Osteoblast (primary cell): Measurements from ENCODE around the gene ATRIP. TPM values are rescaled to one million over a fixed set of nuclear protein-coding genes. Genes with fewer than 3 reads are reported as not detected.
A peak's percentile ranks its signal among the peaks of the same experiment; 100 is the strongest.

Source experiments
- DNase-seq: peaks from one replicate; pipeline ENCODE4 v3.0.0; 2011; ENCODE audit warnings: low spot score, mixed read lengths; ENCODE audit not compliant: insufficient read length; ENCODE audit errors: missing footprints
- H2AFZ ChIP-seq: 2 replicates; pipeline ENCODE4 v1.6.0; 2011; ENCODE audit warnings: mild to moderate bottlenecking, low read length
- H3K27ac ChIP-seq: 2 replicates; pipeline ENCODE4 v1.5.1; 2011; ENCODE audit warnings: mild to moderate bottlenecking, low read depth, low read length, moderate library complexity
- H3K27me3 ChIP-seq: 2 replicates; pipeline ENCODE4 v1.6.0; 2012; ENCODE audit warnings: mild to moderate bottlenecking, control low read depth, inconsistent platforms, low read length, moderate library complexity; ENCODE audit not compliant: insufficient read depth
- H3K36me3 ChIP-seq: 2 replicates; pipeline ENCODE4 v1.5.1; 2011; ENCODE audit warnings: mild to moderate bottlenecking, low read length, control low read depth, moderate library complexity; ENCODE audit not compliant: insufficient read depth
- H3K4me1 ChIP-seq: 2 replicates; pipeline ENCODE4 v1.5.1; 2011; ENCODE audit warnings: mild to moderate bottlenecking, low read length, control low read depth, moderate library complexity; ENCODE audit not compliant: insufficient read depth
- H3K4me2 ChIP-seq: 2 replicates; pipeline ENCODE4 v1.6.0; 2011; ENCODE audit warnings: mild to moderate bottlenecking, low read length; ENCODE audit not compliant: insufficient read depth
- H3K4me3 ChIP-seq: fragments of 200-600 bp; sonication (generic); 3 replicates; pipeline ENCODE4 v1.5.1; 2012; ENCODE audit warnings: mild to moderate bottlenecking, low read length, inconsistent platforms; ENCODE audit not compliant: insufficient read depth
- H3K79me2 ChIP-seq: 2 replicates; pipeline ENCODE4 v1.6.0; 2012; ENCODE audit warnings: mild to moderate bottlenecking, low read length, control low read depth, inconsistent platforms; ENCODE audit not compliant: insufficient read depth
- H3K9me3 ChIP-seq: 2 replicates; pipeline ENCODE4 v1.5.1; 2011; ENCODE audit warnings: low read depth, low read length, control low read depth
- H4K20me1 ChIP-seq: 2 replicates; pipeline ENCODE4 v1.6.0; 2012; ENCODE audit warnings: mild to moderate bottlenecking, low read length, control low read depth; ENCODE audit not compliant: insufficient read depth
- total RNA-seq: library from RNA; depleted of rRNA; stranded (reverse); fragments of >200 nt; gene quantifications from 2 replicates; pipeline ENCODE4 v1.2.3, GENCODE V29; 2012
- TF ChIP-seq, protein P1 (sequence below): IDR thresholded peaks from 2 replicates; pipeline ENCODE4 v1.5.1; 2011; ENCODE audit warnings: mild to moderate bottlenecking, low read depth, low read length, moderate library complexity; ENCODE audit errors: extremely low read depth

ATRIP gene
- total RNA-seq, 1 donor, result 5.1 TPM

DNA sequence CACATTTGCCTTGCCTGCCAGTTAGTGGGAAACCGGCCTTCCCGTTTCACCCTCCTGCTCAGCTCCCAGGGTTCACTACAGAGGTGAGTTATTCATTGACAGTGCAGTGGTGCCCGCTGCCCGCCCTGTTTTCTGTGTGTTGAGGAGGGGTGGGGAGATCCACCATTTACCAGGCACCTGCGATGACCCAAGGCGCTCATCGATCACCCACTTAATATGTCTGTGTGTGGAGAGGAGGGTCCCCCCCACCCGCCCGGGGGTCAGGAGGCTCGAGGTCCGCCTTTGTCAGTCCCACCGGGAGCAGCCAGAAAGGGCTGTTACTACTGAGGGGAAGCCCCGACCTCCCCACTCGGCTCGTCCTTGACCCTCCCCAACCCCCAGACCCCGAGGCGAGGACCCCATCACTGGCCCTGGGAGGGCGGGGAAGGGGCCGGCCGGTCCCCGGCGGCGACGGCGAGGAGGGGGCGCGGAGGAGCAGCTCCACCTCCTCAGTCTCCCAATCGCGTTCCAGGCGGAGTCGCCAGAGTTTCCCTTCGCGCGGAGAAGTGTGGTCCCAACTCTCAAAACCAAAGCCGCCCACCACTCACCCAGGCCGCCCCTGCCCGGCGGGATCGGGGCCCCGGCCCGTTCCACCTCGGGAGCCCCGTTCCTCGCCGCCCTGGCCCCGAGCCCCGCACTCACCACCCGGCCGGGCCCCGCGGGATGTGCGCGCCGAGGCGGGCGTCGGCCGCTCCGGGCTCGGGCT lies 17.8 kb upstream of the ATRIP start:
- Histone ChIP-seq H3K27ac (no peak overlapping the region), H3K4me1 (peaks cover 20% of the 10 kb centered on the region), H3K27me3 (peaks cover 12% of the 10 kb centered on the region), H3K36me3 (peaks cover 16% of the 10 kb centered on the region), H3K9me3 (no peaks in the 10 kb centered on the region), H2AFZ (no peak overlapping the region), H4K20me1 (peaks cover 12% of the 10 kb centered on the region), H3K4me3 (peak overlapping the region; percentile 75), H3K4me2 (peak overlapping the region; percentile 88), H3K79me2 (no peaks in the 10 kb centered on the region)
- TF ChIP-seq, protein P1, sequence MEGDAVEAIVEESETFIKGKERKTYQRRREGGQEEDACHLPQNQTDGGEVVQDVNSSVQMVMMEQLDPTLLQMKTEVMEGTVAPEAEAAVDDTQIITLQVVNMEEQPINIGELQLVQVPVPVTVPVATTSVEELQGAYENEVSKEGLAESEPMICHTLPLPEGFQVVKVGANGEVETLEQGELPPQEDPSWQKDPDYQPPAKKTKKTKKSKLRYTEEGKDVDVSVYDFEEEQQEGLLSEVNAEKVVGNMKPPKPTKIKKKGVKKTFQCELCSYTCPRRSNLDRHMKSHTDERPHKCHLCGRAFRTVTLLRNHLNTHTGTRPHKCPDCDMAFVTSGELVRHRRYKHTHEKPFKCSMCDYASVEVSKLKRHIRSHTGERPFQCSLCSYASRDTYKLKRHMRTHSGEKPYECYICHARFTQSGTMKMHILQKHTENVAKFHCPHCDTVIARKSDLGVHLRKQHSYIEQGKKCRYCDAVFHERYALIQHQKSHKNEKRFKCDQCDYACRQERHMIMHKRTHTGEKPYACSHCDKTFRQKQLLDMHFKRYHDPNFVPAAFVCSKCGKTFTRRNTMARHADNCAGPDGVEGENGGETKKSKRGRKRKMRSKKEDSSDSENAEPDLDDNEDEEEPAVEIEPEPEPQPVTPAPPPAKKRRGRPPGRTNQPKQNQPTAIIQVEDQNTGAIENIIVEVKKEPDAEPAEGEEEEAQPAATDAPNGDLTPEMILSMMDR, result no peak
- DNase-seq, result peak; percentile 93

DNA sequence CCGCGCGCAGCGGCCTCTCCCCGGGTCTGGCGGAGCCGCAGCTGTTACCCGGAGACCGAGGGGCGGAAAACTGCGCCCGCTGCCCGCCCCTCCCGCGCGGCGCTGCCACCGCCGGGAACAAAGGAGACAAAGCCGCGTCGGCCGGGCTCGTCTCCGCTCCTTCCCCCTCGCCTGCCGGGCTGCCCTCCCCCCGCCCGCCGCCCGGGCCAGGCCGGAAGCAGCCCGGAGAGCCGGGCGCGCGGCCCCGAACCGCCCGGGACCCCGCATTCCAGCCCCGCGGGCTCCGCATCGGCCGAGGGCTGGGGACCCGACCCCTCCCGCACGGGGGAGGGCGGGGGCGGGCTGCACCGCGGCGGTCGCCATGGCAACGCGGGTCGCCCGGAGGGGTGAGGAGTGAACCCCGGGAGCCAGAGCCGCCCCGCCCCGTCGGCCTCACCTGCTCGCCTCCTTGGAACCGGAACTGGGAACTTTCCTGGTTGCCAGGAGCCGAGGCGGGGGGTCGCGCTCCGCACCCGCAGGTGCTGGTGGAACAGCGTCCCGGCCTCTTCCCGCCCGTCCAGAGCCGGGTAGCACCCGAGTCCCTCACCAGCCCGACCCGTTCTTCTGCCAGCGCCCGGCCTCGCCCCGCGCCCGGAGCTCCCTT lies 17.1 kb upstream of the ATRIP start:
- H3K4me2 ChIP-seq, result peak overlapping the region; percentile 88
- H3K27ac ChIP-seq, result no peak overlapping the region
- TF ChIP-seq, protein P1, result no peak

DNA sequence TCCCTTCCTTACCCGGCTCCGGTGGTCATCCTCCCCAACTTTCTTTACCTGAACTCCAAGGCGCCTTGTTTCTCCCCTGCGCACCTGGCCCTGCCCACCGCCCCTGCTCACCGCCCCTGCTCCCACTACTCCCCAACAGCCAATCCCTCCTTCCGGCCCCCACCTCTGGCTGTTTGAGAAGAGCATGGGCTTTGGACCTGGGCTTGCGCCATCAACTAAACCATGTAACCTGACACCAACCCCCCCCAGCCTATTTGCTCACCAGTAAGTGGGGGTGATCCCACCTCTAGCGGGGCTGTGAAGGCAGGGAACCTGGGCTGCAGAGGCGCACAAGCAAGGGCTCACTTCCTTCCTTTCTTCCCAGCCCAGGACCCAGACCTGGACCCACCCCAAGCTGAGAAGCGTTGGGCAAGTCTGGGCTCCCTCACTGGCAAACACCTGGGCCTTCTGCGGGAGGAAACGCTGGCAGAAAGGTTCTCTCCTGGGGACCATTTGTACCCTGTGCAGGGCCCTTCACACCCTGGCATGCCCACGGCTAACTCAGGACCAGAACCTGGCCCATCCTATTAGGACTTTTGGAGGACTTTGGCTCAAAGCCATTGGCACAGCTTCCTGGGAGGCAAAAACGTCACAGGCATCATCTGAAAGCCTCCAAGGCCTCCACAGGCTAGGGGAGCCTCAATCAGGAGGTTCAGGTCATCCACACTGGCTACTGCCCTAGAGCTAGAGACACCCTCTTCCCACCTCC lies 16.4 kb upstream of the ATRIP start, which contains the start of gene PLXNB1:
TSS of gene PLXNB1 (minus strand) at position 127 of the 748 bp plus-strand sequence. CDS start 5,475 bp downstream, outside the sequence.
- H3K27me3 ChIP-seq, result peaks cover 12% of the 10 kb centered on the region
- peaks cover 24% of the 10 kb centered on the region for H3K4me1 ChIP-seq
- TF ChIP-seq, protein P1, result no peak
- H3K9me3 ChIP-seq, result no peaks in the 10 kb centered on the region
- peaks cover 1% of the 10 kb centered on the region for H3K79me2 ChIP-seq
- DNase-seq, result peak; percentile 89
- peak within 1 kb of the TSS; percentile 88 for H3K4me2 ChIP-seq
- H3K27ac ChIP-seq, result no peak within 1 kb of the TSS
- H2AFZ ChIP-seq, result peak within 1 kb of the TSS; percentile 62
- H4K20me1 ChIP-seq, result peaks cover 12% of the 10 kb centered on the region
- H3K4me3 ChIP-seq, result peak within 1 kb of the TSS; percentile 75
- H3K36me3 ChIP-seq, result peaks cover 21% of the 10 kb centered on the region

More for the DNA sequence above, 17.1 kb upstream of the ATRIP start:
- H3K9me3 ChIP-seq, result no peaks in the 10 kb centered on the region
- peaks cover 19% of the 10 kb centered on the region for H3K36me3 ChIP-seq
- peaks cover 24% of the 10 kb centered on the region for H3K4me1 ChIP-seq
- DNase-seq, result peak; percentile 95
- peak overlapping the region; percentile 62 for H2AFZ ChIP-seq
- H4K20me1 ChIP-seq, result peaks cover 12% of the 10 kb centered on the region
- H3K4me3 ChIP-seq, result peak overlapping the region; percentile 75
- H3K27me3 ChIP-seq, result peaks cover 12% of the 10 kb centered on the region
- H3K79me2 ChIP-seq, result no peaks in the 10 kb centered on the region
